Measurements from ENCODE around the gene TCHP.

DNA sequence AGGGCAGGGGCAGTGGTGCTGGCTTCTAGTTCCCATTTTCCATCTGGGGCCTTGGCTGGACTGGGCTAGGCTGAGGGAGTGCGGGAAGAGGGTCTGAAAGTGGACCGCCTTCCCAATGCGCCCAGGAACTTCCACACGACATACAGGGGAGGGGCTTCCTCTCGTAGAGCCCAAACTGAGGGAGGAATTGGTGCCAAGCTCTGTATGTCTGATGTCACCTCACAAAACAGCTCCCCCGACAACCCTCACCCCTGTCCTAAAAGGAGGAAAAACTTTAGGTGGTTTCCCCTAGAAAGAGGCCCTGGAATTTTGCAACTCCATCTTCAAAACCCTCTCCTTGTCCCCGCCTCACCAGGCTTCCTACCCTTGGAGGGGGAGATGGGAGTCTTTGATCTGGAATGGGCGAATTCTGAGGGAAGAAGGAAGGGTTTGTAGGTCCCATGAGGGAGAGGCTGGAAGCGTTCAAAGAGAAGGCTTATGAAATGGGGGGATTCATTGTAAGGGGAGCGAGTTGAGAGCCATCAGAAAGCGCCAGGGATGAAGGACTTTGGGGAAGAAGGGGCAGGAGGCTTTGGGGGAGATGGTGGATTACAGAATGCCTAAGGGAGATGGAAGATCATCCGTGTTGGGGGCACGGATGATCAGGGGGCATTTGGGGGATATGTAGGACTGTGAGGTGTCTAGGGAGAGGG, 20.6 kb upstream of the TCHP start:
- TF ChIP-seq, protein P1, sequence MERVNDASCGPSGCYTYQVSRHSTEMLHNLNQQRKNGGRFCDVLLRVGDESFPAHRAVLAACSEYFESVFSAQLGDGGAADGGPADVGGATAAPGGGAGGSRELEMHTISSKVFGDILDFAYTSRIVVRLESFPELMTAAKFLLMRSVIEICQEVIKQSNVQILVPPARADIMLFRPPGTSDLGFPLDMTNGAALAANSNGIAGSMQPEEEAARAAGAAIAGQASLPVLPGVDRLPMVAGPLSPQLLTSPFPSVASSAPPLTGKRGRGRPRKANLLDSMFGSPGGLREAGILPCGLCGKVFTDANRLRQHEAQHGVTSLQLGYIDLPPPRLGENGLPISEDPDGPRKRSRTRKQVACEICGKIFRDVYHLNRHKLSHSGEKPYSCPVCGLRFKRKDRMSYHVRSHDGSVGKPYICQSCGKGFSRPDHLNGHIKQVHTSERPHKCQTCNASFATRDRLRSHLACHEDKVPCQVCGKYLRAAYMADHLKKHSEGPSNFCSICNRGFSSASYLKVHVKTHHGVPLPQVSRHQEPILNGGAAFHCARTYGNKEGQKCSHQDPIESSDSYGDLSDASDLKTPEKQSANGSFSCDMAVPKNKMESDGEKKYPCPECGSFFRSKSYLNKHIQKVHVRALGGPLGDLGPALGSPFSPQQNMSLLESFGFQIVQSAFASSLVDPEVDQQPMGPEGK (CRISPR knock-in tag; IDR thresholded peaks at IDR 0.05; ENCODE audit: borderline replicate concordance): no peak
- TF ChIP-seq, protein P2, sequence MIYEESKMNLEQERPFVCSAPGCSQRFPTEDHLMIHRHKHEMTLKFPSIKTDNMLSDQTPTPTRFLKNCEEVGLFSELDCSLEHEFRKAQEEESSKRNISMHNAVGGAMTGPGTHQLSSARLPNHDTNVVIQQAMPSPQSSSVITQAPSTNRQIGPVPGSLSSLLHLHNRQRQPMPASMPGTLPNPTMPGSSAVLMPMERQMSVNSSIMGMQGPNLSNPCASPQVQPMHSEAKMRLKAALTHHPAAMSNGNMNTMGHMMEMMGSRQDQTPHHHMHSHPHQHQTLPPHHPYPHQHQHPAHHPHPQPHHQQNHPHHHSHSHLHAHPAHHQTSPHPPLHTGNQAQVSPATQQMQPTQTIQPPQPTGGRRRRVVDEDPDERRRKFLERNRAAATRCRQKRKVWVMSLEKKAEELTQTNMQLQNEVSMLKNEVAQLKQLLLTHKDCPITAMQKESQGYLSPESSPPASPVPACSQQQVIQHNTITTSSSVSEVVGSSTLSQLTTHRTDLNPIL (CRISPR knock-in tag; IDR thresholded peaks at IDR 0.05; ENCODE audit: low read depth): no peak
- TF ChIP-seq, protein P3, sequence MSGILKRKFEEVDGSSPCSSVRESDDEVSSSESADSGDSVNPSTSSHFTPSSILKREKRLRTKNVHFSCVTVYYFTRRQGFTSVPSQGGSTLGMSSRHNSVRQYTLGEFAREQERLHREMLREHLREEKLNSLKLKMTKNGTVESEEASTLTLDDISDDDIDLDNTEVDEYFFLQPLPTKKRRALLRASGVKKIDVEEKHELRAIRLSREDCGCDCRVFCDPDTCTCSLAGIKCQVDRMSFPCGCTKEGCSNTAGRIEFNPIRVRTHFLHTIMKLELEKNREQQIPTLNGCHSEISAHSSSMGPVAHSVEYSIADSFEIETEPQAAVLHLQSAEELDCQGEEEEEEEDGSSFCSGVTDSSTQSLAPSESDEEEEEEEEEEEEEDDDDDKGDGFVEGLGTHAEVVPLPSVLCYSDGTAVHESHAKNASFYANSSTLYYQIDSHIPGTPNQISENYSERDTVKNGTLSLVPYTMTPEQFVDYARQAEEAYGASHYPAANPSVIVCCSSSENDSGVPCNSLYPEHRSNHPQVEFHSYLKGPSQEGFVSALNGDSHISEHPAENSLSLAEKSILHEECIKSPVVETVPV (CRISPR knock-in tag; IDR thresholded peaks at IDR 0.05): no peak
- TF ChIP-seq GLIS3 (CRISPR knock-in tag; IDR thresholded peaks at IDR 0.05): no peak

Measured in SK-N-SH treated with all-trans-retinoic acid at 6 μM for 48 hours (cell line).